Caco-2 (cell line): ENCODE results near the gene KCNH8. TPM values are rescaled to one million over a fixed set of nuclear protein-coding genes. Genes with fewer than 3 reads are reported as not detected.

Experiments
- BruUV-seq: library from RNA; stranded (reverse); fragments of 400-500 nt; replicated peaks from 2 replicates; lab custom pipeline; 2021; lab: Mats Ljungman, UMichigan
- CTCF ChIA-PET: fragments of 300-600 bp; sonication (Branson Sonifier 250); formaldehyde crosslinking; loops from one replicate; lab custom pipeline; 2022; ENCODE audit warnings: antibody characterized with exemption; lab: Charles Lee
- POLR2A ChIA-PET: fragments of 300-600 bp; sonication (Branson Sonifier 250); formaldehyde crosslinking; loops from one replicate; lab custom pipeline; 2022; ENCODE audit warnings: antibody characterized with exemption; lab: Charles Lee
- DNase-seq, 2 experiments: peaks; one replicate each; pipeline versions ENCODE4 v3.0.0 to v3.0.0-alpha.2; 2020 to 2022
- H3K27me3 ChIP-seq: replicated peaks from 2 replicates; pipeline ENCODE4 v1.6.0; 2011; ENCODE audit warnings: low read length; ENCODE audit not compliant: control insufficient read depth, insufficient read depth
- H3K36me3 ChIP-seq: 2 replicates; pipeline ENCODE4 v1.5.1; 2011; ENCODE audit warnings: low read length; ENCODE audit not compliant: control insufficient read depth, insufficient read depth
- H3K4me1 ChIP-seq: fragments of 250-450 bp; sonication (Bioruptor Pico); 2 replicates; pipeline ENCODE4 v1.5.1; 2020; ENCODE audit warnings: mild to moderate bottlenecking
- H3K4me3 ChIP-seq: 2 replicates; pipeline ENCODE4 v1.5.1; 2011; ENCODE audit warnings: low read depth, mild to moderate bottlenecking, control low read depth, low read length
- H3K9me3 ChIP-seq: fragments of 250-450 bp; sonication (Bioruptor Pico); 2 replicates; pipeline ENCODE4 v1.5.1; 2020; ENCODE audit warnings: mild to moderate bottlenecking, moderate library complexity
- H3K27ac Mint-ChIP-seq: one replicate; pipeline ENCODE4 v1.8.0; 2022; ENCODE audit warnings: mixed read lengths; ENCODE audit not compliant: unreplicated experiment
- H3K27me3 Mint-ChIP-seq: one replicate; pipeline ENCODE4 v1.8.0; 2022; ENCODE audit warnings: mixed read lengths; ENCODE audit not compliant: insufficient read depth, unreplicated experiment
- H3K36me3 Mint-ChIP-seq: one replicate; pipeline ENCODE4 v1.8.0; 2022; ENCODE audit warnings: mild to moderate bottlenecking, mixed read lengths; ENCODE audit not compliant: insufficient read depth, unreplicated experiment
- H3K4me1 Mint-ChIP-seq: one replicate; pipeline ENCODE4 v1.8.0; 2022; ENCODE audit warnings: low read depth, mixed read lengths; ENCODE audit not compliant: unreplicated experiment
- H3K4me3 Mint-ChIP-seq: one replicate; pipeline ENCODE4 v1.8.0; 2022; ENCODE audit warnings: mild to moderate bottlenecking, moderate library complexity, mixed read lengths; ENCODE audit not compliant: unreplicated experiment
- H3K9me3 Mint-ChIP-seq: one replicate; pipeline ENCODE4 v1.8.0; 2022; ENCODE audit warnings: mixed read lengths; ENCODE audit not compliant: unreplicated experiment
- CTCF ChIP-seq, 2 experiments: fragments of 200-600 bp in 1 of 2; IDR thresholded peaks; 1 replicate in 1 of 2; 2 replicates in 1 of 2; pipeline versions ENCODE4 v1.5.1 to v1.8.0; 2011 to 2022; ENCODE audit warnings: antibody characterized with exemption in 1 of 2, control low read depth in 1 of 2, inconsistent platforms in 1 of 2, low read depth in 1 of 2, low read length in 1 of 2, mild to moderate bottlenecking in 1 of 2, moderate library complexity in 1 of 2; ENCODE audit not compliant: insufficient read depth in 1 of 2, severe bottlenecking in 1 of 2, unreplicated experiment in 1 of 2
- intact Hi-C: fragments of 100-400 bp; cut with micrococcal nuclease; formaldehyde crosslinking; loops from one replicate; pipeline ENCODE4 v1.10.0; 2022; ENCODE audit not compliant: unreplicated experiment
- total RNA-seq: library from RNA; stranded (reverse); gene quantifications from 2 replicates; pipeline ENCODE4 v1.2.3, GENCODE V29; 2022

KCNH8 gene
- total RNA-seq, 1 experiment from 2014 or later: 0.07 TPM

DNA sequence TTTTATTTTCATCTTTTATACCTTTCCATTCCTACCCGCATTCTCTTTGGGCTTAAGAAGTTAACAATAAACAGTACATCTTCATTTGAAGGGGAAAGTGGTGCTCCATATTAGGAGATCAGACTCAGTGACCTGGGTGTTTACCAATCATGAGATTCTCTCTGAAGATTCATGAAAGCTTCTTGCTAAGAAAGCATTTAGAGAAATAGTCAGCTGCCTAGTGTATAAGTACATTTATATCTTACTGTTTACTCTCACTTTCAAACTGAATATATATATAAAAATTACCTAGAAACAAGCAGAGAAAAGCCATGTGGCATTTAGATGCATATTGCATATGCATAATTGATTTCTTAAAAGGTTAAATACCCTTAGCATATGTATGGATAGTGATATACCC is 100.5 kb downstream of the KCNH8 start:
- Mint-ChIP-seq H3K36me3 (no peaks in the 10 kb centered on the region), H3K27ac (no peak overlapping the region), H3K4me1 (no peaks in the 10 kb centered on the region), H3K27me3 (no peaks in the 10 kb centered on the region), H3K4me3 (no peak overlapping the region), H3K9me3 (no peaks in the 10 kb centered on the region)
- BruUV-seq: no TSS peak
- TF ChIP-seq CTCF (IDR thresholded peaks at IDR 0.05; ENCODE audit: insufficient read depth in 1 of 2, low read depth in 1 of 2, low read length in 1 of 2, severe bottlenecking in 1 of 2, unreplicated experiment in 1 of 2): no peak
- Histone ChIP-seq H3K36me3 (no peaks in the 10 kb centered on the region), H3K27me3 (no peaks in the 10 kb centered on the region), H3K4me1 (no peaks in the 10 kb centered on the region), H3K4me3 (no peak overlapping the region), H3K9me3 (no peaks in the 10 kb centered on the region)
- DNase-seq: no peak
- ChIA-PET POLR2A (no interaction called here), CTCF (no interaction called here)
- intact Hi-C loops: no loop called here

DNA sequence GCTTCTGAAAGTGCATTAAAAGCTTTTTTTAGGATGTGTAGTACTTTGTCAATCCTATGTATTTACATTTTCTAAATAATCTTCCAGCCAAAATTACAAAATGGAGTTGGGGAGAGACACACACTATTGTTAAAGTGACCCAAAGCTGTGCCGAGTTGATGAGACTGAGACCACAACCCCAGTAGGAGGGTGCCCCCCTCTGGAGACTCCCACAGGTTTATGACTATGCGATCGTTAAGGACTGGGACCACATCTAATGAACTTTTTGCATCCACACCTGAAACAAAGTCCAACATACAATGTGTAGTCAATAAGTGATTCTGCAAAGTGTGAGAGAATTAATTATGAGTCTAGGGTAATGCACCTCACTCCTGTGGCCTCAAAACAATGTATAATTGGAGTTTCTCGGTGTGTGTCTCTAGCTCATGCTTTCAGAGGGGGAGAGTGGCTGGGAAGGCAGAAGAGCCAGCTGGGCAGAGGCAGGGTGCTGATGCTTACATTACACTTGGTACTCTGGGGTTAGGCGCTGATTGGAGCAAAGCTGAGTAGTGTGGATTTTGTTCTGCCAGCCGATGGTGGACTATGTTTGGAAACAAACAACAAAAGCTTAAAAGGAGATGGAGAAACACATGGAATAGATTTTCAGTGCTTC is 102.8 kb downstream of the KCNH8 start:
- H3K27me3 Mint-ChIP-seq: no peaks in the 10 kb centered on the region

DNA sequence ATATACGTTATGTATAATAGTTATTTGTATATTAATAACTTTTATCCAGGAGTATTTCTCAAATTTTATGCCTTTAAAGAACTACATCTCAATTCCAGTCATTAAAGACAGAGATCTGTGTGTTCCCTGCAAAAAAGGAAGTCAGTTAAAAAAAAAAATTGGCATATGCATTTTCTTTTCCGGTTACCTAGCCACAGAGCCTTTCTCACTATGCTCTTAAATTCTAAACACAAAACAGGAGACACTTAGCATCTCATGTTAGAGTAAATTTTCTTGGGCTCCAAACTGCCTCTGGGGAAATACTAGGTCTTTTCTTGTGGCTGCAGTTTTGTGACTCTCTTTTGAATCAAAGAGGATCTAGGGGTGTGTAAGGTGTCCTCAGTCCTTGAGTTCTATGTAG is 105.9 kb downstream of the KCNH8 start:
- no peak overlapping the region for H3K4me3 Mint-ChIP-seq
- no TSS peak for BruUV-seq
- CTCF ChIA-PET: no interaction called here
- H3K4me1 Mint-ChIP-seq: no peaks in the 10 kb centered on the region
- Histone ChIP-seq H3K4me1 (no peaks in the 10 kb centered on the region), H3K9me3 (no peaks in the 10 kb centered on the region), H3K4me3 (no peak overlapping the region), H3K27me3 (no peaks in the 10 kb centered on the region), H3K36me3 (no peaks in the 10 kb centered on the region)
- TF ChIP-seq CTCF (IDR thresholded peaks at IDR 0.05; ENCODE audit: insufficient read depth in 1 of 2, low read depth in 1 of 2, low read length in 1 of 2, severe bottlenecking in 1 of 2, unreplicated experiment in 1 of 2): no peak
- H3K36me3 Mint-ChIP-seq: no peaks in the 10 kb centered on the region
- H3K27me3 Mint-ChIP-seq: no peaks in the 10 kb centered on the region
- H3K9me3 Mint-ChIP-seq: no peaks in the 10 kb centered on the region
- POLR2A ChIA-PET: no interaction called here
- intact Hi-C loops: no loop called here
- DNase-seq: no peak
- H3K27ac Mint-ChIP-seq: no peak overlapping the region

More for the DNA sequence above, 102.8 kb downstream of the KCNH8 start:
- peak in 1 of 2 experiments; percentile 6 for DNase-seq
- no peak for TF ChIP-seq CTCF (IDR thresholded peaks at IDR 0.05; ENCODE audit: insufficient read depth in 1 of 2, low read depth in 1 of 2, low read length in 1 of 2, severe bottlenecking in 1 of 2, unreplicated experiment in 1 of 2)
- H3K4me3 ChIP-seq: no peak overlapping the region
- BruUV-seq: no TSS peak
- H3K4me1 ChIP-seq: no peaks in the 10 kb centered on the region
- H3K36me3 ChIP-seq: no peaks in the 10 kb centered on the region
- Mint-ChIP-seq H3K4me3 (no peak overlapping the region), H3K27ac (no peak overlapping the region), H3K36me3 (no peaks in the 10 kb centered on the region), H3K9me3 (no peaks in the 10 kb centered on the region), H3K4me1 (no peaks in the 10 kb centered on the region)
- intact Hi-C loops: loop anchor here (1.0 kb wide), 1 partner anchor 186 kb away; no protein-coding TSS in a partner anchor
- POLR2A ChIA-PET: no interaction called here
- no peaks in the 10 kb centered on the region for H3K27me3 ChIP-seq
- no peaks in the 10 kb centered on the region for H3K9me3 ChIP-seq
- CTCF ChIA-PET: interaction anchor here (1.1 kb wide), 1 partner anchor 186 kb away, joined by 5 read pairs; no protein-coding TSS in a partner anchor
